ENCODE data around the gene HSP90AB1. TPM values are rescaled to one million over a fixed set of nuclear protein-coding genes. Genes with fewer than 3 reads are reported as not detected.

HSP90AB1 gene
- polyA plus RNA-seq, 1 experiment = 943 TPM

DNA sequence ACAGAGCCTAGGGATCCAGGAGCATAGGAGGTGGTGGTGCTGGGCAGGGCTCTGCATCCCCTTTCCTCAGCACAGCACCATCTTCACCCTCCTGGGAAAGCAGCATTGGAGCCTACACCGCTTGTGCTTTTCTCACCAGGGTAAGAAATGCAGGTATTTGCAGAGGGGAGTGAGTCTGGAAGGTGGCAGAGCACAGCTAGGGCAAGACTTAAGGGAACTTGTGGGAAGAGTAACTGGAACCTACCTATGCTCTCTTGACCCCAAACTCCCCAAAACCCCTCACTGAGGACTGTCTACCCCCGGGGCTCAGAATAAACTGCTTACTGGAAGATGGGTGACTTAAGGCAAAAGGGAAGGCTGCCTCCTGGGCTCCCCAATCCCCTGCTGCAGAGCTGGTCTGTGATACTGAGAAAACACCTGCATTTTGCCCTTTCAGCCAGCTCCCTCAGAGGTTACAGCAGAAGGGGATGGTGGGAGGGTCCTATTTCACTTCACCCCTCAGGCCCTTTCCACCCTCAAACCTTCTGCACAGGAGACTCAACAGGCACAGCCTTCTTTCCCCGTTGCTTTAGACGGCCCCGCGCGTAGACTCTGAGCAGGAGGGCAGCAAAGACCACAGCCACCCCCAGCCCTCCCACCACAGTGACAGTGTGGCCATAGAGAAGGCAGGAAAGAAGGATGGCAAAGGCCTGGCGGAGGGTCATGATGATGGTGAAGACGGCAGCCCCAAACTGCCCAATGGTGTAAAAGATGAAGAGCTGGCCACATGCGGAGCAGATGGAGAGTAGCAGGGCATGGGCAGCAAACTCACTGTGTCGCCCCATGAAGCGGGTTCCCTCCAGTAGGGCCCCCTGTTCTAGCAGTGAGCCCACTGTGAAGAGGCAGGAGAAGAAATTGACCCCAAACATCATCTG is 7.5 kb downstream of the HSP90AB1 start:
- no peak for DNase-seq (ENCODE audit: low read depth, low spot score)
- Histone ChIP-seq H3K4me3 (ENCODE audit: low read depth, low read length) (no peak overlapping the region), H3K9me3 (ENCODE audit: control insufficient read depth, insufficient read depth, low read length) (no peaks in the 10 kb centered on the region; the same call in 1 of the 2 replicates), H3K27ac (ENCODE audit: low read depth, low read length) (no peak overlapping the region), H3K27me3 (ENCODE audit: control insufficient read depth, insufficient read depth, low read length) (no peaks in the 10 kb centered on the region)
- CTCF ChIA-PET = interaction anchor here (0.5 to 1.5 kb wide), 6 partner anchors 12 to 82 kb away, joined by 3 to 8 read pairs (median 3); no protein-coding TSS in a partner anchor
- no peak for TF ChIP-seq CTCF (IDR thresholded peaks at IDR 0.05; ENCODE audit: low read depth, low read length)
- POLR2A ChIA-PET = interaction anchor here (3.6 kb wide), 1 partner anchor 7 kb away, joined by 107 read pairs; the partner anchor contains the start of gene HSP90AB1

- Histone ChIP-seq H3K4me3 (ENCODE audit: low read depth, low read length) (peak overlapping the region; percentile 95; the same call in 1 of the 2 replicates), H3K27me3 (ENCODE audit: control insufficient read depth, insufficient read depth, low read length) (no peaks in the 10 kb centered on the region), H3K9me3 (ENCODE audit: control insufficient read depth, insufficient read depth, low read length) (no peaks in the 10 kb centered on the region; the same call in 1 of the 2 replicates), H3K27ac (ENCODE audit: low read depth, low read length) (no peak overlapping the region)
- ChIA-PET CTCF (interaction anchor here (0.6 to 1.0 kb wide), 2 partner anchors 13 to 21 kb away, joined by 3 to 4 read pairs; no protein-coding TSS in a partner anchor), POLR2A (interaction anchor here (3.6 kb wide), 1 partner anchor 8 kb away, joined by 107 read pairs; the partner anchor contains the start of gene HSP90AB1)
- no peak for TF ChIP-seq CTCF (IDR thresholded peaks at IDR 0.05; ENCODE audit: low read depth, low read length)
- DNase-seq (ENCODE audit: low read depth, low spot score) = no peak
These were observed 8.4 kb downstream of the HSP90AB1 start for GRCh38 chr6:44255105-44255808.

GRCh38 chr6:44255871-44256774 is 9.2 kb downstream of the HSP90AB1 start:
- H3K9me3 ChIP-seq (ENCODE audit: control insufficient read depth, insufficient read depth, low read length) = no peaks in the 10 kb centered on the region; the same call in 1 of the 2 replicates
- no peak for TF ChIP-seq CTCF (IDR thresholded peaks at IDR 0.05; ENCODE audit: low read depth, low read length)
- ChIA-PET CTCF (interaction anchor here (0.7 to 3.0 kb wide), 17 partner anchors 8 to 164 kb away, joined by 3 to 18 read pairs (median 4); partner anchors contain the start of genes CDC5L, HSP90AB1, NFKBIE and SLC29A1), POLR2A (interaction anchor here (0.6 to 3.6 kb wide), 5 partner anchors 9 to 83 kb away, joined by 3 to 107 read pairs (median 3); partner anchors contain the start of genes HSP90AB1 and TMEM151B)
- peak overlapping the region; percentile 65 for H3K27ac ChIP-seq (ENCODE audit: low read depth, low read length)
- H3K4me3 ChIP-seq (ENCODE audit: low read depth, low read length) = peak overlapping the region; percentile 95
- no peaks in the 10 kb centered on the region for H3K27me3 ChIP-seq (ENCODE audit: control insufficient read depth, insufficient read depth, low read length)
- DNase-seq (ENCODE audit: low read depth, low spot score) = no peak

- Histone ChIP-seq H3K4me3 (ENCODE audit: low read depth, low read length) (peak overlapping the region; percentile 95), H3K27me3 (ENCODE audit: control insufficient read depth, insufficient read depth, low read length) (no peaks in the 10 kb centered on the region), H3K9me3 (ENCODE audit: control insufficient read depth, insufficient read depth, low read length) (no peaks in the 10 kb centered on the region; the same call in 1 of the 2 replicates), H3K27ac (ENCODE audit: low read depth, low read length) (peak overlapping the region; percentile 65)
- TF ChIP-seq CTCF (IDR thresholded peaks at IDR 0.05; ENCODE audit: low read depth, low read length) = no peak
- DNase-seq (ENCODE audit: low read depth, low spot score) = no peak
- ChIA-PET CTCF (interaction anchor here (0.6 to 3.0 kb wide), 17 partner anchors 9 to 165 kb away, joined by 3 to 18 read pairs (median 4); partner anchors contain the start of genes CDC5L, HSP90AB1, NFKBIE and SLC29A1), POLR2A (interaction anchor here (0.6 to 3.6 kb wide), 6 partner anchors 8 to 84 kb away, joined by 3 to 107 read pairs (median 4); partner anchors contain the start of genes HSP90AB1 and TMEM151B)
These were observed 9.8 kb downstream of the HSP90AB1 start for GRCh38 chr6:44256775-44257024.
